GM19238 (cell line): Measurements from ENCODE around the gene TFCP2L1.
"Not testable (repeated sequence)": the region's sequence is repeated elsewhere in the genome, so short reads cannot be mapped to it uniquely, and the experiment has no call there.

Source experiments
- DNase-seq: peaks from one replicate; pipeline ENCODE4 v3.0.0; 2011; ENCODE audit warnings: low spot score; ENCODE audit not compliant: insufficient read length

The TFCP2L1 gene

GRCh38 chr2:121284463-121285449 is at the start of gene TFCP2L1:
TFCP2L1 (minus strand) TSS chr2:121285202; CDS start chr2:121285109, 93 bp downstream.
- no peak for DNase-seq

- DNase-seq = no peak
These were observed 49.0 kb upstream of the TFCP2L1 start for GRCh38 chr2:121333834-121334558.

GRCh38 chr2:121333231-121333630 is 48.2 kb upstream of the TFCP2L1 start:
- no peak for DNase-seq

- DNase-seq = not testable (repeated sequence)
These were observed 46.3 kb upstream of the TFCP2L1 start for GRCh38 chr2:121331324-121331723.

GRCh38 chr2:121330921-121331320 is 45.9 kb upstream of the TFCP2L1 start:
- DNase-seq = no peak

GRCh38 chr2:121329786-121330185 is 44.8 kb upstream of the TFCP2L1 start:
- DNase-seq = no peak

- DNase-seq = no peak
These were observed 41.6 kb upstream of the TFCP2L1 start for GRCh38 chr2:121326628-121327027.

GRCh38 chr2:121324601-121325000 is 39.6 kb upstream of the TFCP2L1 start:
- no peak for DNase-seq

GRCh38 chr2:121321476-121321875 is 36.5 kb upstream of the TFCP2L1 start:
- DNase-seq = no peak

GRCh38 chr2:121319941-121320340 is 34.9 kb upstream of the TFCP2L1 start:
- DNase-seq = no peak

- DNase-seq = no peak
These were observed 32.0 kb upstream of the TFCP2L1 start for GRCh38 chr2:121316986-121317385.

GRCh38 chr2:121313701-121314100 is 28.7 kb upstream of the TFCP2L1 start:
- DNase-seq = not testable (repeated sequence)

GRCh38 chr2:121309801-121310200 is 24.8 kb upstream of the TFCP2L1 start:
- DNase-seq = no peak

- DNase-seq = no peak
These were observed 24.3 kb upstream of the TFCP2L1 start for GRCh38 chr2:121309323-121309722.

- DNase-seq = no peak
These were observed 22.0 kb upstream of the TFCP2L1 start for GRCh38 chr2:121307048-121307447.

- no peak for DNase-seq
These were observed 19.9 kb upstream of the TFCP2L1 start for GRCh38 chr2:121304941-121305340.

- no peak for DNase-seq
These were observed 18.7 kb upstream of the TFCP2L1 start for GRCh38 chr2:121303531-121304263.

- not testable (repeated sequence) for DNase-seq
These were observed 16.2 kb upstream of the TFCP2L1 start for GRCh38 chr2:121301190-121301589.

GRCh38 chr2:121298476-121298875 is 13.5 kb upstream of the TFCP2L1 start:
- DNase-seq = no peak

GRCh38 chr2:121297866-121298265 is 12.9 kb upstream of the TFCP2L1 start:
- not testable (repeated sequence) for DNase-seq

GRCh38 chr2:121297217-121297830 is 12.3 kb upstream of the TFCP2L1 start:
- no peak for DNase-seq
